SK-N-SH treated with all-trans-retinoic acid at 6 μM for 48 hours (cell line): ENCODE data around the gene CDH19.

Experiments used
- ARNTL ChIP-seq: fragments of 450-650 bp; formaldehyde crosslinking; IDR thresholded peaks from 2 replicates; pipeline ENCODE4 v1.5.0; 2020; ENCODE audit warnings: low read depth, mild to moderate bottlenecking, moderate library complexity, borderline replicate concordance
- ISL1 ChIP-seq: fragments of 250-450 bp; sonication (Bioruptor Pico); IDR thresholded peaks from 2 replicates; pipeline ENCODE4 v2.1.2; 2022; ENCODE audit warnings: mild to moderate bottlenecking, moderate library complexity
- PPARA ChIP-seq: fragments of 250-450 bp; sonication (Bioruptor Pico); IDR thresholded peaks from 2 replicates; pipeline ENCODE4 v1.5.0; 2020; ENCODE audit warnings: mild to moderate bottlenecking, borderline replicate concordance
- SNAI2 ChIP-seq: fragments of 250-450 bp; sonication (Bioruptor Pico); IDR thresholded peaks from 2 replicates; pipeline ENCODE4 v1.5.0; 2020; ENCODE audit warnings: mild to moderate bottlenecking, moderate library complexity
- ZFP3 ChIP-seq: fragments of 250-450 bp; sonication (Bioruptor Pico); IDR thresholded peaks from 2 replicates; pipeline ENCODE4 v1.5.0; 2020; ENCODE audit warnings: mild to moderate bottlenecking, moderate library complexity
- ZFP30 ChIP-seq: fragments of 450-650 bp; formaldehyde crosslinking; IDR thresholded peaks from 2 replicates; pipeline ENCODE4 v1.5.0; 2022; ENCODE audit warnings: mild to moderate bottlenecking, moderate library complexity
- ZNF565 ChIP-seq: fragments of 450-650 bp; formaldehyde crosslinking; conservative IDR thresholded peaks from 2 replicates; pipeline ENCODE4 v1.5.0; 2020; ENCODE audit warnings: low read depth, mild to moderate bottlenecking, moderate library complexity
- ZNF8 ChIP-seq: fragments of 450-650 bp; formaldehyde crosslinking; IDR thresholded peaks from 2 replicates; pipeline ENCODE4 v1.5.0; 2020; ENCODE audit warnings: mild to moderate bottlenecking, moderate library complexity
- TF ChIP-seq, protein P1 (sequence below): fragments of 250-450 bp; sonication (Bioruptor Pico); IDR thresholded peaks from 2 replicates; pipeline ENCODE4 v1.5.1; 2020; ENCODE audit warnings: low read depth, mild to moderate bottlenecking, moderate library complexity
- TF ChIP-seq, protein P2 (sequence below): fragments of 250-450 bp; sonication (Bioruptor Pico); IDR thresholded peaks from 2 replicates; pipeline ENCODE4 v1.5.1; 2021; ENCODE audit warnings: mild to moderate bottlenecking, moderate library complexity
- TF ChIP-seq, protein P3 (sequence below): fragments of 250-450 bp; sonication (Bioruptor Pico); IDR thresholded peaks from 2 replicates; pipeline ENCODE4 v1.8.0; 2020; ENCODE audit warnings: mild to moderate bottlenecking, moderate library complexity, borderline replicate concordance

DNA sequence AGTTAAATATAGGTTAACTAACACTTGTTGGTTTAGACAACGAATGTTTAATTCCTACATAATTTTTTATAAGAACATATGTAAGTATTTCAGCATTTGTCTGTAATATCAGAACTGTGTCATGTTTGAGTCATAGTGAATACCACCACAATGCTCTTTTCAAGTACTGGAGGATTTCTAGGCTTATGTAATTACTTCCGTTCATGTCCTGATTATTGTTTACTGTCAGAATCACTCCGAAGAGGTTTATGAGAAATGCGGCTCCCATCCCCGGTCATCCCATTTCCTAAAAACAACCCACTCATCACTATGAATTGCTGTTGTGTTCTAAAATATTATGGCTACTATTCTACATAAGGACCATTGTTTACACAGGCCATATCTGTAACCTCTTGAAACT lies 45.1 kb downstream of the CDH19 start:
- TF ChIP-seq SNAI2 (CRISPR knock-in tag): no peak
- TF ChIP-seq, protein P1, sequence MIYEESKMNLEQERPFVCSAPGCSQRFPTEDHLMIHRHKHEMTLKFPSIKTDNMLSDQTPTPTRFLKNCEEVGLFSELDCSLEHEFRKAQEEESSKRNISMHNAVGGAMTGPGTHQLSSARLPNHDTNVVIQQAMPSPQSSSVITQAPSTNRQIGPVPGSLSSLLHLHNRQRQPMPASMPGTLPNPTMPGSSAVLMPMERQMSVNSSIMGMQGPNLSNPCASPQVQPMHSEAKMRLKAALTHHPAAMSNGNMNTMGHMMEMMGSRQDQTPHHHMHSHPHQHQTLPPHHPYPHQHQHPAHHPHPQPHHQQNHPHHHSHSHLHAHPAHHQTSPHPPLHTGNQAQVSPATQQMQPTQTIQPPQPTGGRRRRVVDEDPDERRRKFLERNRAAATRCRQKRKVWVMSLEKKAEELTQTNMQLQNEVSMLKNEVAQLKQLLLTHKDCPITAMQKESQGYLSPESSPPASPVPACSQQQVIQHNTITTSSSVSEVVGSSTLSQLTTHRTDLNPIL (CRISPR knock-in tag): no peak
- no peak for TF ChIP-seq ISL1
- TF ChIP-seq ZNF565 (CRISPR knock-in tag): no peak
- TF ChIP-seq, protein P2, sequence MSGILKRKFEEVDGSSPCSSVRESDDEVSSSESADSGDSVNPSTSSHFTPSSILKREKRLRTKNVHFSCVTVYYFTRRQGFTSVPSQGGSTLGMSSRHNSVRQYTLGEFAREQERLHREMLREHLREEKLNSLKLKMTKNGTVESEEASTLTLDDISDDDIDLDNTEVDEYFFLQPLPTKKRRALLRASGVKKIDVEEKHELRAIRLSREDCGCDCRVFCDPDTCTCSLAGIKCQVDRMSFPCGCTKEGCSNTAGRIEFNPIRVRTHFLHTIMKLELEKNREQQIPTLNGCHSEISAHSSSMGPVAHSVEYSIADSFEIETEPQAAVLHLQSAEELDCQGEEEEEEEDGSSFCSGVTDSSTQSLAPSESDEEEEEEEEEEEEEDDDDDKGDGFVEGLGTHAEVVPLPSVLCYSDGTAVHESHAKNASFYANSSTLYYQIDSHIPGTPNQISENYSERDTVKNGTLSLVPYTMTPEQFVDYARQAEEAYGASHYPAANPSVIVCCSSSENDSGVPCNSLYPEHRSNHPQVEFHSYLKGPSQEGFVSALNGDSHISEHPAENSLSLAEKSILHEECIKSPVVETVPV: no peak
- TF ChIP-seq, protein P3, sequence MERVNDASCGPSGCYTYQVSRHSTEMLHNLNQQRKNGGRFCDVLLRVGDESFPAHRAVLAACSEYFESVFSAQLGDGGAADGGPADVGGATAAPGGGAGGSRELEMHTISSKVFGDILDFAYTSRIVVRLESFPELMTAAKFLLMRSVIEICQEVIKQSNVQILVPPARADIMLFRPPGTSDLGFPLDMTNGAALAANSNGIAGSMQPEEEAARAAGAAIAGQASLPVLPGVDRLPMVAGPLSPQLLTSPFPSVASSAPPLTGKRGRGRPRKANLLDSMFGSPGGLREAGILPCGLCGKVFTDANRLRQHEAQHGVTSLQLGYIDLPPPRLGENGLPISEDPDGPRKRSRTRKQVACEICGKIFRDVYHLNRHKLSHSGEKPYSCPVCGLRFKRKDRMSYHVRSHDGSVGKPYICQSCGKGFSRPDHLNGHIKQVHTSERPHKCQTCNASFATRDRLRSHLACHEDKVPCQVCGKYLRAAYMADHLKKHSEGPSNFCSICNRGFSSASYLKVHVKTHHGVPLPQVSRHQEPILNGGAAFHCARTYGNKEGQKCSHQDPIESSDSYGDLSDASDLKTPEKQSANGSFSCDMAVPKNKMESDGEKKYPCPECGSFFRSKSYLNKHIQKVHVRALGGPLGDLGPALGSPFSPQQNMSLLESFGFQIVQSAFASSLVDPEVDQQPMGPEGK (CRISPR knock-in tag): no peak
- TF ChIP-seq ZFP30 (CRISPR knock-in tag): no peak
- no peak for TF ChIP-seq ARNTL (CRISPR knock-in tag)
- TF ChIP-seq ZNF8 (CRISPR knock-in tag): no peak
- TF ChIP-seq PPARA (CRISPR knock-in tag): no peak
- TF ChIP-seq ZFP3: no peak
